NB4 (cell line): ENCODE measurements around the gene EIF5B.

Experiments
- DNase-seq: peaks from one replicate; pipeline ENCODE4 v3.0.0; 2010; ENCODE audit warnings: low read depth
- H3K4me3 ChIP-seq: one replicate; pipeline ENCODE4 v1.5.1; 2011; ENCODE audit warnings: mild to moderate bottlenecking, low read depth, low read length, moderate library complexity
- MAX ChIP-seq: IDR thresholded peaks from 2 replicates; pipeline ENCODE4 v1.6.1; 2011; ENCODE audit warnings: low read depth, low read length
- MYC ChIP-seq: IDR thresholded peaks from 2 replicates; pipeline ENCODE4 v1.6.1; 2011; ENCODE audit warnings: low read depth, low read length
- POLR2A ChIP-seq: IDR thresholded peaks from 2 replicates; pipeline ENCODE4 v1.6.1; 2011; ENCODE audit warnings: mild to moderate bottlenecking; ENCODE audit not compliant: insufficient read length; ENCODE audit errors: extremely low read depth
- TF ChIP-seq, protein P1 (sequence below): IDR thresholded peaks from one replicate; pipeline ENCODE4 v1.5.1; 2012; ENCODE audit warnings: low read depth, low read length

Gene EIF5B

GRCh38 chr2:99425022-99425421 is 87.8 kb downstream of the EIF5B start:
- no peak for TF ChIP-seq MAX
- no peak for TF ChIP-seq MYC
- TF ChIP-seq POLR2A, result no peak
- TF ChIP-seq, protein P1, sequence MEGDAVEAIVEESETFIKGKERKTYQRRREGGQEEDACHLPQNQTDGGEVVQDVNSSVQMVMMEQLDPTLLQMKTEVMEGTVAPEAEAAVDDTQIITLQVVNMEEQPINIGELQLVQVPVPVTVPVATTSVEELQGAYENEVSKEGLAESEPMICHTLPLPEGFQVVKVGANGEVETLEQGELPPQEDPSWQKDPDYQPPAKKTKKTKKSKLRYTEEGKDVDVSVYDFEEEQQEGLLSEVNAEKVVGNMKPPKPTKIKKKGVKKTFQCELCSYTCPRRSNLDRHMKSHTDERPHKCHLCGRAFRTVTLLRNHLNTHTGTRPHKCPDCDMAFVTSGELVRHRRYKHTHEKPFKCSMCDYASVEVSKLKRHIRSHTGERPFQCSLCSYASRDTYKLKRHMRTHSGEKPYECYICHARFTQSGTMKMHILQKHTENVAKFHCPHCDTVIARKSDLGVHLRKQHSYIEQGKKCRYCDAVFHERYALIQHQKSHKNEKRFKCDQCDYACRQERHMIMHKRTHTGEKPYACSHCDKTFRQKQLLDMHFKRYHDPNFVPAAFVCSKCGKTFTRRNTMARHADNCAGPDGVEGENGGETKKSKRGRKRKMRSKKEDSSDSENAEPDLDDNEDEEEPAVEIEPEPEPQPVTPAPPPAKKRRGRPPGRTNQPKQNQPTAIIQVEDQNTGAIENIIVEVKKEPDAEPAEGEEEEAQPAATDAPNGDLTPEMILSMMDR, result no peak
- H3K4me3 ChIP-seq, result no peak overlapping the region
- DNase-seq, result no peak

DNA sequence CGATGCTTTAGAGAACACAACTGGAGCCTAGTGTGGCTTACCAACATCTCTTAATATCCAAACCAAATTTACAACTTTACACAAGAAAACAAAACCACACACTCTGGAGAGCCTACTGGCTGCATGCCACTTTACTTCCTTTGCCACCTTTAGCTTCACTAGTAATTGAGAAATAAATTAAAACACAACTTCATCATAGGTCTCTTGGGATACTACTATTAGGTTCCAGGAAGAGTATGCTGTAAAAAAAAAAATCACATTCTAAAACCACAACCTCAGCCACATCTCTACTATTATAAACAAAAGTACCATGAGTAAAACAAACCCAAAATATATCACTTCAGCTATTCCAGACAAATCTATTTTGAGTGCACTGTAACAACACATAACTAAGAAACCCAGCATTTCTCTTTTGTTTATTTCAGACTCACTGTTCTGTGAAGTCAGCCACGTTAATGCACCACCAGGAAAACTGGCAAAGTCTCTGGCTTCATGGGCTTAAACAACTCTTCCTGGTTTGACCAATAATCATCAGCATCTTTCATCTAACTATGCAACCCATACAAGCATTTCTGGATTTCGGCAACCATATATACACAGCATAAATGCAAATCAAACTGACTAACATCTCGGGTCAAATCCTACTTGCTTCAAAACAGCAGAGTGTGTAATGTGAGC is 93.6 kb downstream of the EIF5B start:
- no peak overlapping the region for H3K4me3 ChIP-seq
- no peak for DNase-seq
- TF ChIP-seq MAX, result no peak
- no peak for TF ChIP-seq MYC
- TF ChIP-seq POLR2A, result no peak
- TF ChIP-seq, protein P1, result no peak

- H3K4me3 ChIP-seq, result no peak overlapping the region
- no peak for TF ChIP-seq MAX
- TF ChIP-seq, protein P1, result no peak
- no peak for TF ChIP-seq MYC
- no peak for TF ChIP-seq POLR2A
Observed at GRCh38 chr2:99431587-99432275, 94.5 kb downstream of the EIF5B start.

DNA sequence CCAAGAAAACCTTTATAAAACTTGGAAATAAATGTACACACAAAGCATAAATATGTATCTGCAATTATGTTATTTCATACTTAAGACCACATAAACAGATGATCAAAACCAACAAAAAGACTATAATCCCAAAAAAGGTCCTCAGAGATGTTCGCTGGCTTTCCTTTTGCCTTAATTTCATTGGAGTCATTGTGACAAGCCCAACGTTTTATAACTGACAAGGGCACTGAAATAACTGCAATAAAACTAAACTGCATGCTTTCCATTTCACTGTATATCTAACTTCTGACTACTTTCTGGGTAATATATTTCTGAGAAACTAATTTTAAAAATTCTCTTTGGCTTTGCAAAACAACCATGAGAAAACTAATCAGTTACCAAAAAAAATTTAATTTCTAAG is 96.2 kb downstream of the EIF5B start:
- no peak overlapping the region for H3K4me3 ChIP-seq
- TF ChIP-seq, protein P1, result no peak
- TF ChIP-seq MAX (no peak), POLR2A (no peak), MYC (no peak)
- no peak for DNase-seq

More at GRCh38 chr2:99431587-99432275, 94.5 kb downstream of the EIF5B start:
- no peak for DNase-seq

GRCh38 chr2:99436874-99437273 is 99.7 kb downstream of the EIF5B start:
- no peak for TF ChIP-seq MYC
- no peak for TF ChIP-seq MAX
- no peak for TF ChIP-seq POLR2A
- H3K4me3 ChIP-seq, result no peak overlapping the region
- DNase-seq, result no peak

GRCh38 chr2:99439971-99440505 is 102.8 kb downstream of the EIF5B start:
- TF ChIP-seq MYC, result no peak
- no peak for TF ChIP-seq MAX
- no peak for TF ChIP-seq POLR2A
- TF ChIP-seq, protein P1, result no peak
- no peak overlapping the region for H3K4me3 ChIP-seq
- no peak for DNase-seq
